NCI-H2196 (cell line): Measurements from ENCODE around the gene FNDC7.
"Not testable (repeated sequence)": the region's sequence is repeated elsewhere in the genome, so short reads cannot be mapped to it uniquely, and the experiment has no call there.

Source experiments
- DNase-seq: peaks from one replicate; lab custom pipeline; 2025; ENCODE audit not compliant: unreplicated experiment; lab: John Stamatoyannopoulos, UW

The FNDC7 gene

GRCh38 chr1:108734171-108734865, 21.6 kb downstream of the FNDC7 start:
- no peak for DNase-seq

- DNase-seq, result no peak
Measured at GRCh38 chr1:108742253-108742652, 29.5 kb downstream of the FNDC7 start.

GRCh38 chr1:108745980-108746381, 33.3 kb downstream of the FNDC7 start:
- no peak for DNase-seq

GRCh38 chr1:108746382-108747170, 33.9 kb downstream of the FNDC7 start, which contains the start of gene STXBP3:
Gene STXBP3 (plus strand): TSS chr1:108746674. CDS start chr1:108746738, 64 bp downstream.
- DNase-seq, result peak; percentile 98

- peak; percentile 76 for DNase-seq
Measured at GRCh38 chr1:108747171-108747850, 34.6 kb downstream of the FNDC7 start.

- no peak for DNase-seq
Measured at GRCh38 chr1:108747898-108748297, 35.2 kb downstream of the FNDC7 start.

- no peak for DNase-seq
Measured at GRCh38 chr1:108749081-108749480, 36.4 kb downstream of the FNDC7 start.

- no peak for DNase-seq
Measured at GRCh38 chr1:108750476-108751181, 37.9 kb downstream of the FNDC7 start.

GRCh38 chr1:108753363-108753762, 40.7 kb downstream of the FNDC7 start:
- DNase-seq, result no peak

- DNase-seq, result no peak
Measured at GRCh38 chr1:108758796-108759195, 46.1 kb downstream of the FNDC7 start.

- DNase-seq, result no peak
Measured at GRCh38 chr1:108767115-108767514, 54.4 kb downstream of the FNDC7 start.

- DNase-seq, result no peak
Measured at GRCh38 chr1:108767708-108768107, 55.0 kb downstream of the FNDC7 start.

GRCh38 chr1:108777839-108778238, 65.1 kb downstream of the FNDC7 start:
- DNase-seq, result no peak

- DNase-seq, result no peak
Measured at GRCh38 chr1:108779455-108779854, 66.7 kb downstream of the FNDC7 start.

- no peak for DNase-seq
Measured at GRCh38 chr1:108780937-108781574, 68.3 kb downstream of the FNDC7 start.

- not testable (repeated sequence) for DNase-seq
Measured at GRCh38 chr1:108781575-108781944, 68.9 kb downstream of the FNDC7 start.

- DNase-seq, result no peak
Measured at GRCh38 chr1:108785264-108785663, 72.6 kb downstream of the FNDC7 start.

- DNase-seq, result no peak
Measured at GRCh38 chr1:108785880-108786279, 73.2 kb downstream of the FNDC7 start.

GRCh38 chr1:108791790-108792189, 79.1 kb downstream of the FNDC7 start:
- no peak for DNase-seq
